Measurements from ENCODE around the gene DUS3L. TPM values are rescaled to one million over a fixed set of nuclear protein-coding genes. Genes with fewer than 3 reads are reported as not detected.

Gene DUS3L
- total and polyA plus RNA-seq, 2 donors (not counting 1 experiment from before 2014, with no cell fraction given), result 84.6 to 118 TPM

DNA sequence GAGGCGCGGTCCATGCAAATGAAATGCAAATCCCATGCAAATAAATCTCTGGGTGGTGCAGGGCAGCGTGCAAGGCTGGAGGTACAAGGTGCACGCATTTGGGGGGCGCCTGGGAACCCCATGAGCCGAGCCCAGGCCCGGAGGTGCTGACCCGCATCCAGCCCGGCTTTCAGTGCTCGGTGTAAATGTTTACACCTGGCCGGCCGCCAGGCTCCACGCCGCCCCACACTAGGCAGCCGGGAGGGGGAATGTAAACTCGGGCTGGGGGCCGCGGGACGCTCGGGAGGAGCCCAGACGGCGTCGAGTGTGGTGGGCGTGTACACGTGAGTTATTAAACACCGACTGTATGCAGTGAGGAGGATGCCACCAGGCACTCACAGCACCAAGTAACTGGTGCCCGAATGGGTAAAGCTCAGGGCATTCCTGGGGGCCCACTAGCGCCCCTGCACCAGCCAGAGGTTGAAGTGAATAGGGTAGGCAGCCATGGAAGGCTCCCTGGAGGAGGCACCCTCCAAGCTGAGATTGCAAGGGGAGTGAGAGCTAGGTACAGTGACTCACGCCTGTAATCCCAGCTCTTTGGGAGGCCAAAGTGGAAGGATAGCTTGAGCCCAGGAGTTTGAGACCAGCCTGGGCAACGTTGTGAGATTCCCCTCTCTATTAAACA, 31.4 kb upstream of the DUS3L start:
- intact Hi-C loops (cut with micrococcal nuclease), result no loop called here
- H4K20me1 ChIP-seq (ENCODE audit: control insufficient read depth, insufficient read depth, low read length, poor library complexity, severe bottlenecking), result no peaks in the 10 kb centered on the region
- H3K9me3 ChIP-seq (ENCODE audit: control extremely low read depth in 1 of 3, control insufficient read depth in 2 of 3, insufficient read depth in 1 of 3, low read length in 2 of 3), result peaks cover 0 to 37% (median 0%) of the 10 kb centered on the region in 3 donors
- H3K27me3 ChIP-seq (replicated peaks in 1 of 4; ENCODE audit: control extremely low read depth in 1 of 4, control insufficient read depth in 3 of 4, insufficient read depth in 4 of 4, low read length in 3 of 4), result peaks cover 0 to 3% (median 0%) of the 10 kb centered on the region in 4 experiments
- H3K27ac ChIP-seq (ENCODE audit: low read length in 2 of 2), result no peak overlapping the region
- ATAC-seq (ENCODE audit: low read depth) (no peak), DNase-seq (no peak)
- Mint-ChIP-seq H3K27ac (no peak overlapping the region), H3K4me1 (peaks cover 7% of the 10 kb centered on the region), H3K9me3 (ENCODE audit: insufficient read depth) (no peaks in the 10 kb centered on the region), H3K27me3 (peaks cover 13% of the 10 kb centered on the region), H3K4me3 (no peak overlapping the region)
- no peak overlapping the region for H3K9ac ChIP-seq (ENCODE audit: low read length)
- H3K4me2 ChIP-seq (replicated peaks; ENCODE audit: low read depth, low read length, poor library complexity, severe bottlenecking), result no peak overlapping the region
- 74% methylated on average over 27 of the region's 30 CpGs for WGBS (ENCODE audit: insufficient coverage)
- H3K4me3 ChIP-seq (ENCODE audit: control extremely low read depth in 1 of 5, extremely low read depth in 1 of 5, insufficient read depth in 1 of 5, low read depth in 2 of 5, low read length in 4 of 5), result no peak overlapping the region
- no peaks in the 10 kb centered on the region for H3K36me3 ChIP-seq (replicated peaks in 1 of 2; ENCODE audit: control extremely low read depth in 1 of 2, control insufficient read depth in 1 of 2, extremely low read depth in 1 of 2, insufficient read depth in 2 of 2, low read length in 1 of 2)
- TF ChIP-seq, protein P1, sequence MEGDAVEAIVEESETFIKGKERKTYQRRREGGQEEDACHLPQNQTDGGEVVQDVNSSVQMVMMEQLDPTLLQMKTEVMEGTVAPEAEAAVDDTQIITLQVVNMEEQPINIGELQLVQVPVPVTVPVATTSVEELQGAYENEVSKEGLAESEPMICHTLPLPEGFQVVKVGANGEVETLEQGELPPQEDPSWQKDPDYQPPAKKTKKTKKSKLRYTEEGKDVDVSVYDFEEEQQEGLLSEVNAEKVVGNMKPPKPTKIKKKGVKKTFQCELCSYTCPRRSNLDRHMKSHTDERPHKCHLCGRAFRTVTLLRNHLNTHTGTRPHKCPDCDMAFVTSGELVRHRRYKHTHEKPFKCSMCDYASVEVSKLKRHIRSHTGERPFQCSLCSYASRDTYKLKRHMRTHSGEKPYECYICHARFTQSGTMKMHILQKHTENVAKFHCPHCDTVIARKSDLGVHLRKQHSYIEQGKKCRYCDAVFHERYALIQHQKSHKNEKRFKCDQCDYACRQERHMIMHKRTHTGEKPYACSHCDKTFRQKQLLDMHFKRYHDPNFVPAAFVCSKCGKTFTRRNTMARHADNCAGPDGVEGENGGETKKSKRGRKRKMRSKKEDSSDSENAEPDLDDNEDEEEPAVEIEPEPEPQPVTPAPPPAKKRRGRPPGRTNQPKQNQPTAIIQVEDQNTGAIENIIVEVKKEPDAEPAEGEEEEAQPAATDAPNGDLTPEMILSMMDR (IDR thresholded peaks at IDR 0.05), result no peak
- TF ChIP-seq EZH2 (IDR thresholded peaks at IDR 0.05; ENCODE audit: borderline replicate concordance, insufficient read depth, low read depth, low read length, poor library complexity, severe bottlenecking), result no peak
- ChIA-PET POLR2A (no interaction called here), CTCF (no interaction called here)
- no peaks in the 10 kb centered on the region for H3K79me2 ChIP-seq (ENCODE audit: control insufficient read depth, insufficient read depth, low read length)
- peaks cover 5 to 10% of the 10 kb centered on the region in 2 donors for H3K4me1 ChIP-seq (ENCODE audit: control insufficient read depth in 2 of 2, insufficient read depth in 2 of 2, low read length in 2 of 2)
- H2AFZ ChIP-seq (ENCODE audit: insufficient read depth, low read depth, low read length, poor library complexity, severe bottlenecking), result no peak overlapping the region

DNA sequence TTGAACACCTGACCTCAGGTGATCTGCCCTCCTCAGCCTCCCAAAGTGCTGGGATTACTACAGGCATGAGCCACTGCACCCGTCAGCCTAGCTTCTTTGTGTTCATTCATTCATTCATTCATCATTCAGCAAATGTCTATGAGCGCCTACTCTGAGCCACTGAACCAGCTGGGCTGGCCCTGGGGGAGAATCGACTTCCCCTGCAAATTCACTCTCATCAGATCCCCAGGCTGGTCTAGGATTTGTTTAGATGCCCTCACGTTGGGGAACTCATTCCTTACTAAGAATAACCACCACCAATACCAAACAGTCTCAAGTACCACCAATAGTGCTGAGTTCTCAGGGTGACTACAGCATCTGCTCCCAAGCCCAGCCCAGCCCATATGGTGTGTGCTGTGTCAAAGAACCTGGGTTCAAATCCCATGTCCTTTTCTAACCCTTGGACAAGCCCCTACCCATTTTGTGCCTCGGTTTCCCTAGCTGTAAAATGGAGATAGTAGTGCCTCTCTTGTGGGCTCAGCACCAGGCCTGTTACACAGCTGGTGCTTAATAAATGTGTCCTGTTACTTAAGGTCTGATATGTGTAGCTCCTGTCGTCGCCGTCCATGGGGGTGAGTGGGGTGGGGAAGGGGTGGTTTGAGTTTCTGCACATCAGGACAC, 30.7 kb upstream of the DUS3L start:
- Histone ChIP-seq H3K9ac (ENCODE audit: low read length) (no peak overlapping the region), H3K9me3 (ENCODE audit: control extremely low read depth in 1 of 3, control insufficient read depth in 2 of 3, insufficient read depth in 1 of 3, low read length in 2 of 3) (peaks cover 0 to 30% (median 0%) of the 10 kb centered on the region in 3 donors), H3K27me3 (replicated peaks in 1 of 4; ENCODE audit: control extremely low read depth in 1 of 4, control insufficient read depth in 3 of 4, insufficient read depth in 4 of 4, low read length in 3 of 4) (no peaks in the 10 kb centered on the region), H4K20me1 (ENCODE audit: control insufficient read depth, insufficient read depth, low read length, poor library complexity, severe bottlenecking) (no peaks in the 10 kb centered on the region), H3K27ac (ENCODE audit: low read length in 2 of 2) (no peak overlapping the region), H3K36me3 (replicated peaks in 1 of 2; ENCODE audit: control extremely low read depth in 1 of 2, control insufficient read depth in 1 of 2, extremely low read depth in 1 of 2, insufficient read depth in 2 of 2, low read length in 1 of 2) (no peaks in the 10 kb centered on the region), H3K4me3 (ENCODE audit: control extremely low read depth in 1 of 5, extremely low read depth in 1 of 5, insufficient read depth in 1 of 5, low read depth in 2 of 5, low read length in 4 of 5) (no peak overlapping the region), H3K4me2 (replicated peaks; ENCODE audit: low read depth, low read length, poor library complexity, severe bottlenecking) (no peak overlapping the region), H2AFZ (ENCODE audit: insufficient read depth, low read depth, low read length, poor library complexity, severe bottlenecking) (no peak overlapping the region), H3K79me2 (ENCODE audit: control insufficient read depth, insufficient read depth, low read length) (no peaks in the 10 kb centered on the region), H3K4me1 (ENCODE audit: control insufficient read depth in 2 of 2, insufficient read depth in 2 of 2, low read length in 2 of 2) (peaks cover under 1 to 3% of the 10 kb centered on the region in 2 donors)
- DNase-seq (no peak), ATAC-seq (ENCODE audit: low read depth) (no peak)
- ChIA-PET CTCF (no interaction called here), POLR2A (interaction anchor here (0.5 kb wide), 1 partner anchor 269 kb away, joined by 6 read pairs; no protein-coding TSS in a partner anchor)
- intact Hi-C loops (cut with micrococcal nuclease), result no loop called here
- Mint-ChIP-seq H3K4me1 (peaks cover 3% of the 10 kb centered on the region), H3K4me3 (no peak overlapping the region), H3K27me3 (peaks cover 18% of the 10 kb centered on the region), H3K9me3 (ENCODE audit: insufficient read depth) (no peaks in the 10 kb centered on the region), H3K27ac (no peak overlapping the region)
- 79% methylated on average over 5 of the region's 8 CpGs for WGBS (ENCODE audit: insufficient coverage)
- TF ChIP-seq, protein P1 (IDR thresholded peaks at IDR 0.05), result no peak
- no peak for TF ChIP-seq EZH2 (IDR thresholded peaks at IDR 0.05; ENCODE audit: borderline replicate concordance, insufficient read depth, low read depth, low read length, poor library complexity, severe bottlenecking)
